ENCODE measurements around the gene ITGB1. TPM values are rescaled to one million over a fixed set of nuclear protein-coding genes. Genes with fewer than 3 reads are reported as not detected.

Gene ITGB1
- total RNA-seq, 1 donor from 2014 or later, result 193 TPM

DNA sequence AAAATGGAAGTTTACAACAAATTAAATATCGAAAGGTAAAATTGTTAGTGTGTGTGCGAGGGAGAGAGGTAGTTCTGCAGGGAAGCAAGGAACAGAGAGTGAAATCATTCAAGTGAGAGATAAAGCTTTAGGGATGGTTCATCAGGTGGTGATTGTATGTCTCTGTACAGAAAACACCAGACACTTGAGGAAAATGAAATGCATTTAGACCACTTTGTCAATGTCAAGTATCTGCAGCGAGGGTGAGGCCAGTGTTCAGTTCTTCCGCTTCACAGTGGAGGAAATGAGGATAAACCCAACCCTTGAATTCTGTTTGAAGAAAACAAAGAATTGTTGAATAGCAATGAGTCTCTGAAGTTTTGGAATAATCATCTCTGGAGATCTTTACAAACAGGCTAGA lies 14.4 kb upstream of the ITGB1 start:
- no peaks in the 10 kb centered on the region for H3K4me1 ChIP-seq
- no peak for DNase-seq (ENCODE audit: extremely low spot score in 2 of 2)
- intact Hi-C loops (cut with DNase I), result no loop called here
- no peaks in the 10 kb centered on the region for H3K9me3 ChIP-seq
- TF ChIP-seq, protein P1, sequence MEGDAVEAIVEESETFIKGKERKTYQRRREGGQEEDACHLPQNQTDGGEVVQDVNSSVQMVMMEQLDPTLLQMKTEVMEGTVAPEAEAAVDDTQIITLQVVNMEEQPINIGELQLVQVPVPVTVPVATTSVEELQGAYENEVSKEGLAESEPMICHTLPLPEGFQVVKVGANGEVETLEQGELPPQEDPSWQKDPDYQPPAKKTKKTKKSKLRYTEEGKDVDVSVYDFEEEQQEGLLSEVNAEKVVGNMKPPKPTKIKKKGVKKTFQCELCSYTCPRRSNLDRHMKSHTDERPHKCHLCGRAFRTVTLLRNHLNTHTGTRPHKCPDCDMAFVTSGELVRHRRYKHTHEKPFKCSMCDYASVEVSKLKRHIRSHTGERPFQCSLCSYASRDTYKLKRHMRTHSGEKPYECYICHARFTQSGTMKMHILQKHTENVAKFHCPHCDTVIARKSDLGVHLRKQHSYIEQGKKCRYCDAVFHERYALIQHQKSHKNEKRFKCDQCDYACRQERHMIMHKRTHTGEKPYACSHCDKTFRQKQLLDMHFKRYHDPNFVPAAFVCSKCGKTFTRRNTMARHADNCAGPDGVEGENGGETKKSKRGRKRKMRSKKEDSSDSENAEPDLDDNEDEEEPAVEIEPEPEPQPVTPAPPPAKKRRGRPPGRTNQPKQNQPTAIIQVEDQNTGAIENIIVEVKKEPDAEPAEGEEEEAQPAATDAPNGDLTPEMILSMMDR (IDR thresholded peaks at IDR 0.05), result no peak
- TF ChIP-seq POLR2AphosphoS5 (IDR thresholded peaks at IDR 0.05; ENCODE audit: insufficient read depth in 1 of 2, low read depth in 1 of 2) (no peak), POLR2A (IDR thresholded peaks at IDR 0.05) (no peak)
- no peaks in the 10 kb centered on the region for H3K27me3 ChIP-seq
- H3K36me3 ChIP-seq, result no peaks in the 10 kb centered on the region
- H3K27ac ChIP-seq, result no peak overlapping the region
- no peak overlapping the region for H3K4me3 ChIP-seq

DNA sequence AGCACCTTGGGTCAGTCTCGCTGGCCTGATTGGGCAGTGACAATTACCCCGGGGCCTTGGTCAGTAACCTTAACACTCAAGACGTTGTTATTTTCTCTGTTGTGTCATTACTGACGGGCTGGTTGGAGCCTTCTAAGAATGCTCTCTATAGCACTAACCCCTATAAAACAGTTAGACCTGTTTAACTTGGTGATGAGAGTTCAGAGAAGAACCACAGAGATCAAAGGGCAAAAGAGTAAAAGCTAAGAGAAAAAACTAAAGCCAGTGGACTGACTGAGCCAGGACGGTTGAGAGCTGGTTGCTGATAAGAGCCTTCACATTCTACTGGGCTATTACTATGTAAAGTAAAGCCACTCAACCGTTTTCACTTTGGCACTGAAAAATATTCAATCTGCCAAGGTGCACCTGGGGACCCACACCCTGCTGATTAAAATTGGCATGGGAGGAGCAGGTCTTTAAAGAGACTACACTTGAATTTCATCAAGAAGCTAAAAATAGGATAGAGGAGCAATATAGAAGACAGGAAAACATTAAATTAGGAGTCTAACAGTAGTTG lies 13.6 kb upstream of the ITGB1 start:
- H3K4me3 ChIP-seq, result no peak overlapping the region
- no peaks in the 10 kb centered on the region for H3K4me1 ChIP-seq
- intact Hi-C loops (cut with DNase I), result no loop called here
- TF ChIP-seq POLR2AphosphoS5 (IDR thresholded peaks at IDR 0.05; ENCODE audit: insufficient read depth in 1 of 2, low read depth in 1 of 2) (no peak), POLR2A (IDR thresholded peaks at IDR 0.05) (no peak)
- TF ChIP-seq, protein P1 (IDR thresholded peaks at IDR 0.05), result no peak
- no peak overlapping the region for H3K27ac ChIP-seq
- no peaks in the 10 kb centered on the region for H3K36me3 ChIP-seq
- H3K9me3 ChIP-seq, result no peaks in the 10 kb centered on the region
- H3K27me3 ChIP-seq, result no peaks in the 10 kb centered on the region
- DNase-seq (ENCODE audit: extremely low spot score in 2 of 2), result no peak

DNA sequence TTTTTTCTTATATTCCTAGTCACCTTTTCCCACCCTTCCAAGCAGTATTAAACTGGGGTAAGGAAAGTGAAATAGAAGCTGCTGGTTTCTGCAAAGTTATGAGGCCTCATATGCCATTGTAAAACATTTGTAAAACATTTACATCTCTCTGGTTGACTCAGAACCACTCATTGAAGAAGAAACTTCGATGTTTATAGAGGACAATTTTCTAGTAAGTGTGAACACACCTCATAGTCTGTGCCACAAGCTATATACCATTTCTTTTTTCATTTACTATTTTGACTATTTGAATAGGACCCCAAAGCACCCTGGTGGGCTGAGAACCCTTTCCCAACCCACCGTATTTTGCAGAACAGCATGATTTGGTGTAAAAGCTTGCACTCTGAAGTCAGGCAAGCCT lies 12.9 kb upstream of the ITGB1 start:
- no peak overlapping the region for H3K4me3 ChIP-seq
- no peaks in the 10 kb centered on the region for H3K36me3 ChIP-seq
- DNase-seq (ENCODE audit: extremely low spot score in 2 of 2), result no peak
- TF ChIP-seq POLR2A (IDR thresholded peaks at IDR 0.05) (no peak), POLR2AphosphoS5 (IDR thresholded peaks at IDR 0.05; ENCODE audit: insufficient read depth in 1 of 2, low read depth in 1 of 2) (no peak)
- TF ChIP-seq, protein P1 (IDR thresholded peaks at IDR 0.05), result no peak
- no peak overlapping the region for H3K27ac ChIP-seq
- no peaks in the 10 kb centered on the region for H3K27me3 ChIP-seq
- H3K9me3 ChIP-seq, result no peaks in the 10 kb centered on the region
- no peaks in the 10 kb centered on the region for H3K4me1 ChIP-seq
- intact Hi-C loops (cut with DNase I), result no loop called here

DNA sequence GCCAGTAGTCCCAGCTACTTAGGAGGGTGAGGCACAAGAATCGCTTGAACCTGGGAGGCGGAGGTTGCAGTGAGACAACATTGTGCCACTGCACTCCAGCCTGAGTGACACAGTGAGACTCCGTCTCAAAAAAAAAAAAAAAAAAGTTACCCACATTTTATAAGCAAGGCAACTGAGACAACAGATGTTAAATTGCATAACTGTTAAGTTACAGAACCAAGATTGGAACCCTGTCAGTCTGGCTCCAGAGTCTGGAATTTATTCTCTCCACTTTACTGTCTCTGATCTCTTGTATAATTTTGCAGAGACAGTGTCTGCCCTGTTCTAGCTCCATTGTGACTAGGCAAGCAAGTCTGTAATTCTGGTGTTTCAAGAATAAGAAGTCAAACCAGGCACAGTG lies 6.2 kb upstream of the ITGB1 start:
- H3K4me3 ChIP-seq, result no peak overlapping the region
- H3K9me3 ChIP-seq, result no peaks in the 10 kb centered on the region
- no peak for DNase-seq (ENCODE audit: extremely low spot score in 2 of 2)
- TF ChIP-seq POLR2A (IDR thresholded peaks at IDR 0.05) (no peak), POLR2AphosphoS5 (IDR thresholded peaks at IDR 0.05; ENCODE audit: insufficient read depth in 1 of 2, low read depth in 1 of 2) (no peak)
- TF ChIP-seq, protein P1 (IDR thresholded peaks at IDR 0.05), result no peak
- H3K27ac ChIP-seq, result no peak overlapping the region
- H3K4me1 ChIP-seq, result peaks cover 26% of the 10 kb centered on the region
- intact Hi-C loops (cut with DNase I), result no loop called here
- H3K27me3 ChIP-seq, result no peaks in the 10 kb centered on the region
- H3K36me3 ChIP-seq, result no peaks in the 10 kb centered on the region

DNA sequence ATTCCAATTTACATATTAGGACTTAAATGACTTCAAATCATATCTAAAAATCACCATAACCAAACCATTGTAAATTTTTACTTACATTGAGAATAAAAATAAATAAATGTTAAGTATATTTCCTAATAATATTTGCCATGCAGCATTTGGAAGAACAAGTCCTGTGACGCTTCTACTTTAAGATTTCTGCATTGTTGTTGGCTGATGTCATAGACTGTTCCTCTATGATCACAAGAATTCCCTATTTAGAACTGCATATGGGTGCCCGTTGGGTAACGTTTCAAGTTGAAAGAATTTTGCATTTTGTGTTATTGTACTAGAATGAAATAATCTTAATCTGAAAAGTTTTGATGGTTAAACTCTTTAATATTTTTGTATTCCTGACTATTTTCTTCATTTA lies 5.1 kb upstream of the ITGB1 start:
- H3K27ac ChIP-seq, result no peak overlapping the region
- intact Hi-C loops (cut with DNase I), result no loop called here

More for the DNA sequence above, 5.1 kb upstream of the ITGB1 start:
- DNase-seq (ENCODE audit: extremely low spot score in 2 of 2), result no peak
- H3K27me3 ChIP-seq, result no peaks in the 10 kb centered on the region
- H3K4me3 ChIP-seq, result no peak overlapping the region
- TF ChIP-seq POLR2A (IDR thresholded peaks at IDR 0.05) (no peak), POLR2AphosphoS5 (IDR thresholded peaks at IDR 0.05; ENCODE audit: insufficient read depth in 1 of 2, low read depth in 1 of 2) (peak in 1 of 2 donors; percentile 73)
- TF ChIP-seq, protein P1 (IDR thresholded peaks at IDR 0.05), result no peak
- peaks cover 30% of the 10 kb centered on the region for H3K4me1 ChIP-seq
- H3K36me3 ChIP-seq, result no peaks in the 10 kb centered on the region
- H3K9me3 ChIP-seq, result no peaks in the 10 kb centered on the region
